T-helper 1 cell treated with Interleukin-12 subunit alpha and Interleukin-12 subunit beta and Interleukin-4 antibody, amounts not matched to agents 30 μg/mL and 1 μg/mL, for 36 hours (primary cell): Measurements from ENCODE around the gene NHEJ1.

Experiments used
- H3K27ac Mint-ChIP-seq: one replicate; pipeline ENCODE4 v1.8.0; 2021; ENCODE audit warnings: mild to moderate bottlenecking, mixed read lengths
- H3K27me3 Mint-ChIP-seq: one replicate; pipeline ENCODE4 v1.8.0; 2021; ENCODE audit warnings: low read depth, mixed read lengths
- H3K36me3 Mint-ChIP-seq: one replicate; pipeline ENCODE4 v1.8.0; 2021; ENCODE audit warnings: low read depth, mixed read lengths
- H3K4me1 Mint-ChIP-seq: one replicate; pipeline ENCODE4 v1.8.0; 2021; ENCODE audit warnings: low read depth, mixed read lengths
- H3K4me3 Mint-ChIP-seq: one replicate; pipeline ENCODE4 v1.8.0; 2021; ENCODE audit warnings: mild to moderate bottlenecking, moderate library complexity, mixed read lengths
- H3K9me3 Mint-ChIP-seq: one replicate; pipeline ENCODE4 v1.8.0; 2021; ENCODE audit warnings: mixed read lengths

The NHEJ1 gene

DNA sequence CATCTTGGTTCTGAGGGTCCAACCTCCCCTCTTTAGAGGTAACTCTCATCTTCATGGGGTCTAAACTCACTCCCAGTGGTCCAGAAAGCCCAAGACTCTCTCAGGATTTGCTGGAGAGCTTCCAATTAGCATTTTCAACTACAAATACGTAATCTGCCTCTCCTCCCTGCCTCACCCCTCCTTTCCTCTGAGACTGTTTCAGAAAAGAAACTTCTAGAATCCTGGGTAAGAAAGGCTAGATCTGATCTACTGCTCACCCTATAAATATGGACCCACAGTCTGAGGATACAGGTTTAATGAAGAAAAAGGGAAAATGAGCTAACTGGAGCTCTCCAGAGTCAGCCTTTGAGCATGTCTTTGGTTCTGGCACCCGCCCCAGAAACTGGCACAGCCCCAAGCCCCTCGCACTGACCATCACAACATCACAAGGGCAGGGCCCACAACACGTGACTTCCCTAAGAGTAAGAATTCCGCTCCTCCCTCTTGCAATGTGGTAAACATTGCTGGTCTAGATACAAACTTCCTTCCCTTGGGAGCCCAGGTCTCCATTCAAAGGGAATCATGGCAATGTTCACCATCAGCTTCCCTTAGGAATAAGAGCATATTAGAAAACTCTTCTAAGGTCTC, 78.2 kb downstream of the NHEJ1 start:
- Mint-ChIP-seq H3K27ac (no peak overlapping the region), H3K9me3 (no peaks in the 10 kb centered on the region), H3K36me3 (no peaks in the 10 kb centered on the region), H3K4me1 (peaks cover 4% of the 10 kb centered on the region), H3K27me3 (no peaks in the 10 kb centered on the region), H3K4me3 (no peak overlapping the region)

GRCh38 chr2:219081701-219082331, 78.8 kb downstream of the NHEJ1 start:
- no peaks in the 10 kb centered on the region for H3K27me3 Mint-ChIP-seq
- H3K4me3 Mint-ChIP-seq: no peak overlapping the region
- peaks cover 4% of the 10 kb centered on the region for H3K4me1 Mint-ChIP-seq
- H3K36me3 Mint-ChIP-seq: peaks cover 3% of the 10 kb centered on the region
- no peak overlapping the region for H3K27ac Mint-ChIP-seq
- no peaks in the 10 kb centered on the region for H3K9me3 Mint-ChIP-seq

GRCh38 chr2:219081096-219081495, 79.5 kb downstream of the NHEJ1 start:
- H3K4me3 Mint-ChIP-seq: no peak overlapping the region
- H3K36me3 Mint-ChIP-seq: peaks cover 3% of the 10 kb centered on the region
- H3K27ac Mint-ChIP-seq: no peak overlapping the region
- no peaks in the 10 kb centered on the region for H3K27me3 Mint-ChIP-seq
- peaks cover 4% of the 10 kb centered on the region for H3K4me1 Mint-ChIP-seq
- no peaks in the 10 kb centered on the region for H3K9me3 Mint-ChIP-seq

DNA sequence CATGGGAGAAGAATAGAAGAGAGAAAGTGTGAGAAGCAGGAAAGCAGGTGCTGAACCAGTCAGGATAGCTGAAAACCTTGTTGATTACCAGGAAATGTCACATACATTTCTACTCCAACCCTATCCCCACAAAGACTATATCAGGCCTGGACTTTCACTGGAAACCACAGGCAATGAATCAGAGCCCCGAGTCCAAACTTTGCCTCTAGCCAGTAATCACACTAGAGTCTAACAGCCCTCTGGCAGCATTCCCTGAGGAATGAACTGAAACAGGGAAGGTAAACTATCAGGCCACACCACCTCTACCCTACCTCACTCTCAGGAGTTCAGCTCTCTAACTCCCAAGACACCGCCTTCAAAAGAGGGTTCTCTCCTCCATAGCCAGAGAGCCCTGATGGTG, 81.2 kb downstream of the NHEJ1 start:
- Mint-ChIP-seq H3K4me1 (no peaks in the 10 kb centered on the region), H3K36me3 (peaks cover 10% of the 10 kb centered on the region), H3K27ac (no peak overlapping the region), H3K27me3 (no peaks in the 10 kb centered on the region), H3K9me3 (no peaks in the 10 kb centered on the region), H3K4me3 (no peak overlapping the region)

GRCh38 chr2:219078951-219079350, 81.7 kb downstream of the NHEJ1 start:
- Mint-ChIP-seq H3K27me3 (no peaks in the 10 kb centered on the region), H3K4me1 (no peaks in the 10 kb centered on the region), H3K4me3 (no peak overlapping the region), H3K9me3 (no peaks in the 10 kb centered on the region), H3K27ac (no peak overlapping the region), H3K36me3 (peaks cover 10% of the 10 kb centered on the region)

- no peak overlapping the region for H3K4me3 Mint-ChIP-seq
- H3K36me3 Mint-ChIP-seq: peaks cover 10% of the 10 kb centered on the region
- no peak overlapping the region for H3K27ac Mint-ChIP-seq
- no peaks in the 10 kb centered on the region for H3K4me1 Mint-ChIP-seq
- no peaks in the 10 kb centered on the region for H3K9me3 Mint-ChIP-seq
- H3K27me3 Mint-ChIP-seq: no peaks in the 10 kb centered on the region
Observed at GRCh38 chr2:219078126-219078525, 82.5 kb downstream of the NHEJ1 start.

DNA sequence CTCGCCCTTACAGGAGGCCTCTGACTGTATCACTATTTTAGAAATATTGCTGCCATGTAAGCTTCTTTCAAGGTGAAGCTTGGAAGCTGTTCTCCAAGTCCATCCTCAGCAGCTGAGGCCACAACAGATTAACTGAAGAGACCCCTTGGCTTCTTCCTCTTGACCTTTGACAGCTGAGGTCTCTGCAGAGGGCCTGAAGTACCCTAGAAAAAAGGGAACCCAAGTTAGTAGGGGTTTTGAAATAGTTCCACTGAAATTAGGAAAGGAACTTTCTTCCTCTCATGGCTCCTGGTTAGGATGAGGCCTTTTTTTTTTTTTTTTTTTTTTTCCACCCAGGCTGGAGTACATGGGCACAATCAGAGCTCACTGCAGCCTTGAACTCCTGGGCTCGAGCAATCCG, 84.4 kb downstream of the NHEJ1 start:
- peaks cover 10% of the 10 kb centered on the region for H3K36me3 Mint-ChIP-seq
- no peak overlapping the region for H3K27ac Mint-ChIP-seq
- no peak overlapping the region for H3K4me3 Mint-ChIP-seq
- H3K27me3 Mint-ChIP-seq: no peaks in the 10 kb centered on the region
- no peaks in the 10 kb centered on the region for H3K4me1 Mint-ChIP-seq
- no peaks in the 10 kb centered on the region for H3K9me3 Mint-ChIP-seq

DNA sequence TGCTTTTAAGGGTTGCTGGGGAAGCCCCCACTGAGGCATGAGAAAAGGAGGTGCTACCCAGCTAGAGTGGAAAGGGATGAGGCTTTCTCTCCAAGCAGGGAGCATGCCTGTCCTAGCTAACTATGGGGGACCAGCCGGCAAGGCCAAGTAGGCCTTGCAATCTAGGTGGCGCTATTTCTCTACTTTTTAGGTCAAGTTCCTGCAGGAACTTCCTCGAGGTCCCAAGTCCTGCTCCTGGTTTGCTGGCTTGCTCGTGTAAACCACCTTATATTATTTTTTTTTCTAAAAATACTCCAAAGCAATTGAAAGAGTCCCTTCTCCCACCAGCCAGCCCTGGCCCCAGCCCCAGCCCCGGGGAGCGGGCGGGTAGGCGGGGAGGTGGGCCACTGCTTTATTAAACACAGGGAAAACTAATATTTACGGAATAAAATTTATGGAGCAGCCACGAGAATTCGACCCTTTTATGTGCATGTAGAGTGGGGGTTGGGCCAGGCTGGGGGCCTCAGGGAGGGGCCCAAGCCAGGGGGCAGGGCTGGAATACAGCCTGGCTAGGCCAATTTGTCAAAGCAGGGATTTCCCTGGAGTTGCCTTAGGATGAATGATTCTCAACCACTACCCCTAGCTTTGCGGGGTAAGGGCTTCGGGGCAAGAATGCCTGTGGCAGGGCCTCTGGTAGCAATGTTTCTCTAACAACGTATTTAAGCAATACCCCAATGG, 87.0 kb downstream of the NHEJ1 start:
- Mint-ChIP-seq H3K36me3 (peaks cover 10% of the 10 kb centered on the region), H3K9me3 (no peaks in the 10 kb centered on the region), H3K27me3 (no peaks in the 10 kb centered on the region), H3K4me3 (no peak overlapping the region), H3K27ac (no peak overlapping the region), H3K4me1 (no peaks in the 10 kb centered on the region)

- H3K4me1 Mint-ChIP-seq: no peaks in the 10 kb centered on the region
- no peak overlapping the region for H3K4me3 Mint-ChIP-seq
- H3K36me3 Mint-ChIP-seq: peaks cover 10% of the 10 kb centered on the region
- peaks cover 2% of the 10 kb centered on the region for H3K27me3 Mint-ChIP-seq
- H3K27ac Mint-ChIP-seq: no peak overlapping the region
- no peaks in the 10 kb centered on the region for H3K9me3 Mint-ChIP-seq
Observed at GRCh38 chr2:219072741-219073250, 87.8 kb downstream of the NHEJ1 start.

DNA sequence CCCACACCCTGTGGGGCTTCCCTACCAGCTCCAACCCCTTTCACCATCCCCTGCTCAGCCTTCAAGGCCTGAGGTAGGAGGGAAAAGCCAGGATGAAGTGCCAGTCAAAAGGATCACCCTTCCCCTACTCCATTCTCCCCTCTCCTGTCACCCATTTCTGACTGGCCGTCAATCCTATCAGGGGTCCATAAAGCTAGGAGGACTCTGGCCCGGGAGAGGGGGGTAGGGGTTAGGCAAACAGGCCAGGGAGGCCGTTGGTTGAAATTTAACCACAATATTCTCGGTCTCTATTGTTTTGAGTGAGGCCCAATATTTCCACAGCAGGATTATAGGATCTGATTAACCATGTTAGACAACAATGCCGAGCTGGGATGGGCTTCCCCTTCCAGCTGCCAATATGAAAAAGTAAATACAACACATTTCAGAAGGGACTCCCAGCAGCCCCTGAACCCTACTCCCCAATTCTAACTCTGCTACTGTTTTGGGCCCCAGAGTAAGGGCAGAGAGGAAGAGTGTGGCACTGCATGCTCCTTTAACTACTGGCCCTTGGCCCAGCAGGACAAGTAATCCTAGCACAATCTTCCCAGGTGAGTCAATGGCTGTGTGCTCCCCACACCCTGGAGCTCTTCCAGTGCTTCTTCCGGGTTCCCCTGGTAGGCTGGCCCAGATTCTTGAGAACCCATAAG, 89.3 kb downstream of the NHEJ1 start:
- H3K4me1 Mint-ChIP-seq: no peaks in the 10 kb centered on the region

GRCh38 chr2:219065484-219065883, 95.1 kb downstream of the NHEJ1 start:
- no peaks in the 10 kb centered on the region for H3K4me1 Mint-ChIP-seq
- H3K27ac Mint-ChIP-seq: no peak overlapping the region
- H3K36me3 Mint-ChIP-seq: no peaks in the 10 kb centered on the region
- peaks cover 49% of the 10 kb centered on the region for H3K27me3 Mint-ChIP-seq
- H3K9me3 Mint-ChIP-seq: no peaks in the 10 kb centered on the region
- H3K4me3 Mint-ChIP-seq: no peak overlapping the region

More for the DNA sequence above, 89.3 kb downstream of the NHEJ1 start:
- Mint-ChIP-seq H3K27ac (no peak overlapping the region), H3K4me3 (no peak overlapping the region), H3K36me3 (peaks cover 6% of the 10 kb centered on the region), H3K9me3 (no peaks in the 10 kb centered on the region), H3K27me3 (peaks cover 5% of the 10 kb centered on the region)

DNA sequence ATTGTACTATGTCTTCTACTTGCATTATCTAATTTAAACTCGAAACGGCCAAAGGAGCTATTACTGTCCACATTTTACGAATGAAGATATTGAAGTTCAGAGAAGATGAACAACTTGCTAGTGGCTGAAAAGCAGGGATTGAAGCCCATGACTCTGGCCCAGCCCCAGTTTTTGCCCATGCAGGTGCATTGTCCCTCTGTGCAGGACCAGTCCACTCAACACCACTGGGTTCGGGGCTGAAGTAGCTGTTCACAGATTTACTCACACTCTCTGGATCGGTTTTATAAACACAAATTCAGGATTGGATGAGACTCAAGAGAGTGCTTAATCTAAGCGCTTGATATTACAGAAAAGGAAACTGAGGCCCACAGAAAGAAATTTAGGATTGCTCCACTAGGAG, 98.5 kb downstream of the NHEJ1 start:
- no peaks in the 10 kb centered on the region for H3K36me3 Mint-ChIP-seq
- no peaks in the 10 kb centered on the region for H3K9me3 Mint-ChIP-seq
- H3K27me3 Mint-ChIP-seq: peaks cover 75% of the 10 kb centered on the region
- H3K4me1 Mint-ChIP-seq: peaks cover 8% of the 10 kb centered on the region
- H3K4me3 Mint-ChIP-seq: no peak overlapping the region
- H3K27ac Mint-ChIP-seq: no peak overlapping the region

DNA sequence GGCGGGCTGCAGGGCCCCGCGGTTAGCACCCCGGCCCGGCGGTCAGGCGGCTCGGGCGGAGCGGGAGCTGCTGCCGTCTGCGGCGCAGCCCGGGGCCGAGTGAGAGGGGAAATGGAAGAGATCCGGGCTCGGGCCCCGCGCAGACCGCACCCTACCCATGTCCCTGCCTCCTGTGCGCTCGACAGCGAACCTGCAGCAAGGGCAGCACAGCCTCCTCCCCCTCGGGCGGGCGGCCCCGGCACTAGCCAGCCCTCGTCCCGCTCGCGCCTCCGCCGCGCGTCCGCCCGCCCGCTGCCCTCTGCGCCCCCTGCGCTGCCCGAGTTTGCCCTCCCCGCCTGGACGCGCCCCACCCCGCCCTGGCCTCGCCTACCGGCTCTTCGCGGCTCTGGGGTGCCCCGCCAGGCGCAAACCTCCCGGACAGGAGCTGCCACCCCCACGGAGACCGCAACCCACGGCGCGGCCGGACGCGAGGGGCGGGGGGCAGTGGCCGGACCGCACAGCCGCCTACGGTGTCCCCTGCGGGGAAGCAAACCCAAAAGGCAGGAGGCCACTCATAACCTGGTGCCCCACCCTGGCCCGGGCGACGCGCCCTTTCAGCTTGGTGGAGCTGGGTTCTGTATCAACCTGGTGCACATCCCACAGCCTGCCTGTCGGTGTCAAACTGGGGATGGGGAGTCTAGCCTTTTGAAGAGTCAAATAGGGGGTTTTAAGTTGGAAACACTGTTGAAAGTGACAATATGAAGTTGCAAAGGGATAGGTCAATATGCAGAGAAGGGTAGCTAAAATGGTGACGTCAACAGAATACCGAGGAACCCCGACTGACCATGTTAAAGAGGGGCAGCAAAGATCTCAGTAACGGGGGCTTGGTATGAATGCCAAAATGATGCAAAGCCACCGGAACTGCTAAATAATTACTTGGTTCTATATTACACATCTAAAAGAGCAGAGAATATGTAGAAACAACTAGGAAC, 99.5 kb downstream of the NHEJ1 start, which contains the start of gene IHH:
Gene IHH (minus strand): TSS at position 101 of the 971 bp plus-strand sequence. CDS start 454 bp downstream, outside the sequence.
- peaks cover 8% of the 10 kb centered on the region for H3K4me1 Mint-ChIP-seq
- H3K27me3 Mint-ChIP-seq: peaks cover 78% of the 10 kb centered on the region
- no peak within 1 kb of the TSS for H3K27ac Mint-ChIP-seq
- H3K36me3 Mint-ChIP-seq: no peaks in the 10 kb centered on the region
- H3K4me3 Mint-ChIP-seq: no peak within 1 kb of the TSS
- no peaks in the 10 kb centered on the region for H3K9me3 Mint-ChIP-seq
